ENCODE data around the gene CGAS.
"Not testable (repeated sequence)": the region's sequence is repeated elsewhere in the genome, so short reads cannot be mapped to it uniquely, and the experiment has no call there.

CGAS gene

GRCh38 chr6:73400656-73401055 is 51.4 kb downstream of the CGAS start:
- H3K4me3 ChIP-seq (ENCODE audit: control insufficient read depth in 1 of 7, extremely low read depth in 1 of 7, insufficient read depth in 4 of 7, low read depth in 2 of 7, low read length in 6 of 7) = no peak overlapping the region
- no peak overlapping the region for H3K27ac ChIP-seq (ENCODE audit: insufficient read depth in 1 of 2, low read depth in 1 of 2, low read length in 2 of 2, poor library complexity in 1 of 2, severe bottlenecking in 2 of 2)
- ChIA-PET CTCF (interaction anchor here (1.1 kb wide), 1 partner anchor 11 kb away, joined by 3 read pairs; no protein-coding TSS in a partner anchor), POLR2A (no interaction called here)
- H3K9me3 ChIP-seq (ENCODE audit: control extremely low read depth in 1 of 5, control insufficient read depth in 4 of 5, insufficient read depth in 2 of 5, low read depth in 1 of 5, low read length in 4 of 5) = no peaks in the 10 kb centered on the region
- H3K27me3 ChIP-seq (replicated peaks in 2 of 5; ENCODE audit: control insufficient read depth in 4 of 5, insufficient read depth in 5 of 5, low read length in 4 of 5) = no peaks in the 10 kb centered on the region
- H3K36me3 ChIP-seq (ENCODE audit: control insufficient read depth in 4 of 4, insufficient read depth in 4 of 4, low read length in 3 of 4) = no peaks in the 10 kb centered on the region
- H3K4me1 ChIP-seq (ENCODE audit: control extremely low read depth in 1 of 4, control insufficient read depth in 4 of 4, insufficient read depth in 4 of 4, low read length in 3 of 4) = no peaks in the 10 kb centered on the region
- no peak for DNase-seq

DNA sequence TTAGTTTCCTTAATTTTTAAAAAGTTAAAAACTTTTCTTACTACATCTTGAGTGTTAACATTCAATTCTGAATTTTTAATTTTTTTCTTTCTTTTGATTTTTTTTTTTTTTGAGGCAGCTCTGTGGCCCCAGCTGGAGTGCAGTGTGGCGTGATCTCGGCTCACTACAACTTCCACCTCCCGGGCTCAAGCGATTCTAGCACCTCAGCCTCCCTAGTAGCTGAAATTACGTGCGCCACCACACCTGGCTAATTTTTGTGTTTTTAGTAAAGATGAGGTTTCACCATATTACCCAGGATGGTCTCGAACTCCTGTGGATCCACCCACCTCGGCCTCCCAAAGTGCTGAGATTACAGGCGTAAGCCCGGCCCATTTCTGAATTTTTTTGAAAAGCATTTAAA is 56.2 kb downstream of the CGAS start:
- Histone ChIP-seq H3K36me3 (ENCODE audit: control insufficient read depth in 4 of 4, insufficient read depth in 4 of 4, low read length in 3 of 4) (no peaks in the 10 kb centered on the region), H3K4me1 (ENCODE audit: control extremely low read depth in 1 of 4, control insufficient read depth in 4 of 4, insufficient read depth in 4 of 4, low read length in 3 of 4) (no peaks in the 10 kb centered on the region), H3K9me3 (ENCODE audit: control extremely low read depth in 1 of 5, control insufficient read depth in 4 of 5, insufficient read depth in 2 of 5, low read depth in 1 of 5, low read length in 4 of 5) (no peaks in the 10 kb centered on the region), H3K27me3 (replicated peaks in 2 of 5; ENCODE audit: control insufficient read depth in 4 of 5, insufficient read depth in 5 of 5, low read length in 4 of 5) (no peaks in the 10 kb centered on the region), H3K27ac (ENCODE audit: insufficient read depth in 1 of 2, low read depth in 1 of 2, low read length in 2 of 2, poor library complexity in 1 of 2, severe bottlenecking in 2 of 2) (no peak overlapping the region), H3K4me3 (ENCODE audit: control insufficient read depth in 1 of 7, extremely low read depth in 1 of 7, insufficient read depth in 4 of 7, low read depth in 2 of 7, low read length in 6 of 7) (no peak overlapping the region)
- POLR2A ChIA-PET = no interaction called here
- CTCF ChIA-PET = interaction anchor here (1.4 kb wide), 1 partner anchor 70 kb away, joined by 3 read pairs; no protein-coding TSS in a partner anchor
- DNase-seq = no peak
- 100% methylated on average over 3 of the region's 10 CpGs for WGBS (ENCODE audit: insufficient coverage)

- Histone ChIP-seq H3K4me3 (ENCODE audit: control insufficient read depth in 1 of 7, extremely low read depth in 1 of 7, insufficient read depth in 4 of 7, low read depth in 2 of 7, low read length in 6 of 7) (peak within 1 kb of the TSS in 2 of 7 experiments; percentile 26 to 28), H3K27ac (ENCODE audit: insufficient read depth in 1 of 2, low read depth in 1 of 2, low read length in 2 of 2, poor library complexity in 1 of 2, severe bottlenecking in 2 of 2) (no peak within 1 kb of the TSS), H3K9me3 (ENCODE audit: control extremely low read depth in 1 of 5, control insufficient read depth in 4 of 5, insufficient read depth in 2 of 5, low read depth in 1 of 5, low read length in 4 of 5) (no peaks in the 10 kb centered on the region), H3K27me3 (replicated peaks in 2 of 5; ENCODE audit: control insufficient read depth in 4 of 5, insufficient read depth in 5 of 5, low read length in 4 of 5) (no peaks in the 10 kb centered on the region), H3K4me1 (ENCODE audit: control extremely low read depth in 1 of 4, control insufficient read depth in 4 of 4, insufficient read depth in 4 of 4, low read length in 3 of 4) (peaks cover 0 to 4% (median 0%) of the 10 kb centered on the region in 4 experiments), H3K36me3 (ENCODE audit: control insufficient read depth in 4 of 4, insufficient read depth in 4 of 4, low read length in 3 of 4) (no peaks in the 10 kb centered on the region)
- 90% methylated on average over 45 of the region's 54 CpGs for WGBS (ENCODE audit: insufficient coverage)
- peak; percentile 18 to 68 (median 51) for DNase-seq
- ChIA-PET CTCF (interaction anchor here (1.4 kb wide), 1 partner anchor 69 kb away, joined by 3 read pairs; no protein-coding TSS in a partner anchor), POLR2A (no interaction called here)
These were observed 57.3 kb downstream of the CGAS start, which contains the start of gene DDX43 for GRCh38 chr6:73394577-73395354. DDX43 (plus strand) TSS chr6:73394828; CDS start chr6:73394906, 78 bp downstream.

- POLR2A ChIA-PET = no interaction called here
- H3K27me3 ChIP-seq (replicated peaks in 2 of 5; ENCODE audit: control insufficient read depth in 4 of 5, insufficient read depth in 5 of 5, low read length in 4 of 5) = no peaks in the 10 kb centered on the region
- CTCF ChIA-PET = no interaction called here
- 100% methylated on average over 1 of the region's 3 CpGs for WGBS (ENCODE audit: insufficient coverage)
- H3K27ac ChIP-seq (ENCODE audit: insufficient read depth in 1 of 2, low read depth in 1 of 2, low read length in 2 of 2, poor library complexity in 1 of 2, severe bottlenecking in 2 of 2) = no peak overlapping the region
- H3K36me3 ChIP-seq (ENCODE audit: control insufficient read depth in 4 of 4, insufficient read depth in 4 of 4, low read length in 3 of 4) = no peaks in the 10 kb centered on the region
- peaks cover 0 to 18% (median 9%) of the 10 kb centered on the region in 4 experiments for H3K4me1 ChIP-seq (ENCODE audit: control extremely low read depth in 1 of 4, control insufficient read depth in 4 of 4, insufficient read depth in 4 of 4, low read length in 3 of 4)
- no peaks in the 10 kb centered on the region for H3K9me3 ChIP-seq (ENCODE audit: control extremely low read depth in 1 of 5, control insufficient read depth in 4 of 5, insufficient read depth in 2 of 5, low read depth in 1 of 5, low read length in 4 of 5)
- no peak overlapping the region for H3K4me3 ChIP-seq (ENCODE audit: control insufficient read depth in 1 of 7, extremely low read depth in 1 of 7, insufficient read depth in 4 of 7, low read depth in 2 of 7, low read length in 6 of 7)
- DNase-seq = no peak
These were observed 58.8 kb downstream of the CGAS start for GRCh38 chr6:73393278-73393677.

- H3K9me3 ChIP-seq (ENCODE audit: control extremely low read depth in 1 of 5, control insufficient read depth in 4 of 5, insufficient read depth in 2 of 5, low read depth in 1 of 5, low read length in 4 of 5); POLR2A ChIA-PET; H3K4me3 ChIP-seq (ENCODE audit: control insufficient read depth in 1 of 7, extremely low read depth in 1 of 7, insufficient read depth in 4 of 7, low read depth in 2 of 7, low read length in 6 of 7); CTCF ChIA-PET; DNase-seq; H3K36me3 ChIP-seq (ENCODE audit: control insufficient read depth in 4 of 4, insufficient read depth in 4 of 4, low read length in 3 of 4); H3K27me3 ChIP-seq (replicated peaks in 2 of 5; ENCODE audit: control insufficient read depth in 4 of 5, insufficient read depth in 5 of 5, low read length in 4 of 5); H3K27ac ChIP-seq (ENCODE audit: insufficient read depth in 1 of 2, low read depth in 1 of 2, low read length in 2 of 2, poor library complexity in 1 of 2, severe bottlenecking in 2 of 2): not testable (repeated sequence)
- WGBS (ENCODE audit: insufficient coverage) = 63% methylated on average over 1 of the region's 4 CpGs
- H3K4me1 ChIP-seq (ENCODE audit: control extremely low read depth in 1 of 4, control insufficient read depth in 4 of 4, insufficient read depth in 4 of 4, low read length in 3 of 4) = peaks cover 0 to 18% (median 9%) of the 10 kb centered on the region in 4 experiments
These were observed 59.9 kb downstream of the CGAS start for GRCh38 chr6:73392188-73392587.

DNA sequence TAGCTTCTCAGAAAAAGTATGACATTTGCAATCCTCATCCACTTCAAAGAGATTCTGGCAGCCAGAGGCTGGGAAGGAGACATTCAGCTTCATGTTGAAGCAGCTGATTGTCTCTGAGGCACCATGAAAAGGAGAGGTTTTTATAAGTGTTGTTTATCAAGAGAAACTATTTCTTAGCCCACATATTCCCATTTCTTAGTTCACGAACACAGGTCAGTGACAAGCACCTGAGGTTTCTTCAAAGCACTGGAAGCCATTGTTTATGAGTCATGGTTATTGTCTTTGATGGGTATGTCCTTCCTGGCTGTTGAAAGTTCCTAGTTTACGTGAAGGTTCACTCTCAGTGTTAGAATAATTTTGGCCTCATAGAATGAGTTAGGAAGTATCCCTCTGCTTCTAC is 60.4 kb downstream of the CGAS start:
- no peaks in the 10 kb centered on the region for H3K36me3 ChIP-seq (ENCODE audit: control insufficient read depth in 4 of 4, insufficient read depth in 4 of 4, low read length in 3 of 4)
- H3K27ac ChIP-seq (ENCODE audit: insufficient read depth in 1 of 2, low read depth in 1 of 2, low read length in 2 of 2, poor library complexity in 1 of 2, severe bottlenecking in 2 of 2) = no peak overlapping the region
- WGBS (ENCODE audit: insufficient coverage) = no CpG with 5 or more reads among the region's 2 CpGs
- DNase-seq = no peak
- POLR2A ChIA-PET = no interaction called here
- H3K9me3 ChIP-seq (ENCODE audit: control extremely low read depth in 1 of 5, control insufficient read depth in 4 of 5, insufficient read depth in 2 of 5, low read depth in 1 of 5, low read length in 4 of 5) = no peaks in the 10 kb centered on the region
- peaks cover 0 to 18% (median 9%) of the 10 kb centered on the region in 4 experiments for H3K4me1 ChIP-seq (ENCODE audit: control extremely low read depth in 1 of 4, control insufficient read depth in 4 of 4, insufficient read depth in 4 of 4, low read length in 3 of 4)
- CTCF ChIA-PET = interaction anchor here (1.3 kb wide), 1 partner anchor 20 kb away, joined by 4 read pairs; no protein-coding TSS in a partner anchor
- H3K4me3 ChIP-seq (ENCODE audit: control insufficient read depth in 1 of 7, extremely low read depth in 1 of 7, insufficient read depth in 4 of 7, low read depth in 2 of 7, low read length in 6 of 7) = no peak overlapping the region
- no peaks in the 10 kb centered on the region for H3K27me3 ChIP-seq (replicated peaks in 2 of 5; ENCODE audit: control insufficient read depth in 4 of 5, insufficient read depth in 5 of 5, low read length in 4 of 5)

- H3K27me3 ChIP-seq (replicated peaks in 2 of 5; ENCODE audit: control insufficient read depth in 4 of 5, insufficient read depth in 5 of 5, low read length in 4 of 5) = no peaks in the 10 kb centered on the region
- no peak overlapping the region for H3K4me3 ChIP-seq (ENCODE audit: control insufficient read depth in 1 of 7, extremely low read depth in 1 of 7, insufficient read depth in 4 of 7, low read depth in 2 of 7, low read length in 6 of 7)
- DNase-seq = no peak
- 93% methylated on average over 5 of the region's 10 CpGs for WGBS (ENCODE audit: insufficient coverage)
- ChIA-PET CTCF (no interaction called here), POLR2A (interaction anchor here (0.7 kb wide), 1 partner anchor 63 kb away, joined by 3 read pairs; no protein-coding TSS in a partner anchor)
- H3K9me3 ChIP-seq (ENCODE audit: control extremely low read depth in 1 of 5, control insufficient read depth in 4 of 5, insufficient read depth in 2 of 5, low read depth in 1 of 5, low read length in 4 of 5) = no peaks in the 10 kb centered on the region
- no peak overlapping the region for H3K27ac ChIP-seq (ENCODE audit: insufficient read depth in 1 of 2, low read depth in 1 of 2, low read length in 2 of 2, poor library complexity in 1 of 2, severe bottlenecking in 2 of 2)
- H3K4me1 ChIP-seq (ENCODE audit: control extremely low read depth in 1 of 4, control insufficient read depth in 4 of 4, insufficient read depth in 4 of 4, low read length in 3 of 4) = peaks cover 0 to 18% (median 9%) of the 10 kb centered on the region in 4 experiments
- no peaks in the 10 kb centered on the region for H3K36me3 ChIP-seq (ENCODE audit: control insufficient read depth in 4 of 4, insufficient read depth in 4 of 4, low read length in 3 of 4)
These were observed 62.2 kb downstream of the CGAS start for GRCh38 chr6:73389854-73390253.

Measured in common myeloid progenitor, CD34-positive (primary cell).